H9 (cell line): ENCODE results near the gene DNAJC6. TPM values are rescaled to one million over a fixed set of nuclear protein-coding genes. Genes with fewer than 3 reads are reported as not detected.

Source experiments
- DNase-seq: peaks from one replicate; pipeline ENCODE4 v3.0.0-alpha.2; 2017
- H2AFZ ChIP-seq: one replicate; pipeline ENCODE4 v1.6.1; 2013; ENCODE audit warnings: mild to moderate bottlenecking, low read length, control low read depth, moderate library complexity
- H2AK5ac ChIP-seq: 2 replicates; pipeline ENCODE4 v1.6.1; 2013; ENCODE audit warnings: low read length, control low read depth, mixed read lengths; ENCODE audit not compliant: insufficient read length
- H2BK120ac ChIP-seq: one replicate; pipeline ENCODE4 v1.6.1; 2013; ENCODE audit warnings: low read depth, mild to moderate bottlenecking, low read length, control low read depth, inconsistent platforms; ENCODE audit not compliant: poor library complexity, severe bottlenecking
- H2BK12ac ChIP-seq: 2 replicates; pipeline ENCODE4 v1.6.1; 2013; ENCODE audit warnings: low read length, control low read depth, mixed read lengths, low read depth; ENCODE audit not compliant: insufficient read length
- H2BK15ac ChIP-seq: 2 replicates; pipeline ENCODE4 v1.6.1; 2013; ENCODE audit warnings: low read depth, low read length, control low read depth
- H2BK20ac ChIP-seq: one replicate; pipeline ENCODE4 v1.6.1; 2013; ENCODE audit warnings: low read depth, mild to moderate bottlenecking, low read length, control low read depth, inconsistent platforms; ENCODE audit not compliant: poor library complexity, severe bottlenecking
- H2BK5ac ChIP-seq: 2 replicates; pipeline ENCODE4 v1.6.1; 2013; ENCODE audit warnings: low read length, control low read depth, mixed read lengths; ENCODE audit not compliant: insufficient read length
- H3K14ac ChIP-seq: 2 replicates; pipeline ENCODE4 v1.6.1; 2013; ENCODE audit warnings: low read length, control low read depth; ENCODE audit not compliant: insufficient read depth
- H3K18ac ChIP-seq: 2 replicates; pipeline ENCODE4 v1.6.1; 2013; ENCODE audit warnings: low read depth, mild to moderate bottlenecking, mixed read lengths, low read length, control low read depth; ENCODE audit not compliant: insufficient read length
- H3K23ac ChIP-seq: 2 replicates; pipeline ENCODE4 v1.6.1; 2013; ENCODE audit warnings: low read length, control low read depth, mixed read lengths, low read depth; ENCODE audit not compliant: insufficient read length
- H3K23me2 ChIP-seq: 2 replicates; pipeline ENCODE4 v1.6.1; 2013; ENCODE audit warnings: low read depth, mild to moderate bottlenecking, mixed read lengths, low read length, control low read depth; ENCODE audit not compliant: insufficient read length, poor library complexity, severe bottlenecking
- H3K27ac ChIP-seq: 2 replicates; pipeline ENCODE4 v1.5.1; 2013; ENCODE audit warnings: low read length, control low read depth, mixed read lengths, low read depth; ENCODE audit not compliant: insufficient read length
- H3K27me3 ChIP-seq: 2 replicates; pipeline ENCODE4 v1.6.1; 2013; ENCODE audit warnings: low read length, control low read depth, inconsistent platforms; ENCODE audit not compliant: insufficient read depth
- H3K4ac ChIP-seq: 2 replicates; pipeline ENCODE4 v1.6.1; 2013; ENCODE audit warnings: low read depth, mild to moderate bottlenecking, control low read depth, inconsistent platforms, low read length, moderate library complexity
- H3K4me1 ChIP-seq: 2 replicates; pipeline ENCODE4 v1.6.1; 2013; ENCODE audit warnings: low read length, control low read depth, inconsistent platforms; ENCODE audit not compliant: insufficient read depth
- H3K4me2 ChIP-seq: 2 replicates; pipeline ENCODE4 v1.6.1; 2013; ENCODE audit warnings: low read length, control low read depth, mixed read lengths; ENCODE audit not compliant: insufficient read length, insufficient read depth
- H3K56ac ChIP-seq: 2 replicates; pipeline ENCODE4 v1.6.1; 2013; ENCODE audit warnings: low read depth, mild to moderate bottlenecking, mixed read lengths, low read length, control low read depth; ENCODE audit not compliant: insufficient read length
- H3K79me1 ChIP-seq: 2 replicates; pipeline ENCODE4 v1.6.1; 2013; ENCODE audit warnings: low read depth, mild to moderate bottlenecking, moderate library complexity, low read length, control low read depth, inconsistent platforms; ENCODE audit not compliant: insufficient read depth, poor library complexity, severe bottlenecking
- H3K79me2 ChIP-seq: 2 replicates; pipeline ENCODE4 v1.6.1; 2013; ENCODE audit warnings: low read length, control low read depth, inconsistent platforms; ENCODE audit not compliant: insufficient read depth
- H3K9ac ChIP-seq: 2 replicates; pipeline ENCODE4 v1.6.1; 2013; ENCODE audit warnings: low read length, control low read depth, mixed read lengths; ENCODE audit not compliant: insufficient read length; ENCODE audit errors: extremely low read depth
- H3K9me3 ChIP-seq: one replicate; pipeline ENCODE4 v1.6.1; 2013; ENCODE audit warnings: low read depth, low read length, inconsistent platforms; ENCODE audit not compliant: control insufficient read depth
- H3T11ph ChIP-seq: one replicate; pipeline ENCODE4 v1.6.1; 2013; ENCODE audit warnings: mild to moderate bottlenecking, low read length, control low read depth, inconsistent platforms
- H4K20me1 ChIP-seq: one replicate; pipeline ENCODE4 v1.6.1; 2013; ENCODE audit not compliant: control insufficient read depth, insufficient read length, insufficient read depth
- H4K5ac ChIP-seq: 2 replicates; pipeline ENCODE4 v1.6.1; 2013; ENCODE audit warnings: low read depth, mild to moderate bottlenecking, mixed read lengths, low read length, control low read depth; ENCODE audit not compliant: insufficient read length
- H4K8ac ChIP-seq: replicated peaks from 2 replicates; pipeline ENCODE4 v1.6.1; 2013; ENCODE audit warnings: low read length, control low read depth, mixed read lengths, low read depth; ENCODE audit not compliant: insufficient read length
- H4K91ac ChIP-seq: 2 replicates; pipeline ENCODE4 v1.6.1; 2013; ENCODE audit warnings: low read depth, mild to moderate bottlenecking, moderate library complexity, mixed read lengths, low read length, control low read depth; ENCODE audit not compliant: insufficient read length
- H3K27ac Mint-ChIP-seq, 3 experiments: 2 replicates in 2 of 3; 3 replicates in 1 of 3; pipeline ENCODE4 v1.8.0; 2020 to 2021; ENCODE audit warnings: mixed read lengths in 3 of 3, mild to moderate bottlenecking in 1 of 3, moderate library complexity in 1 of 3
- H3K27me3 Mint-ChIP-seq: 2 replicates; pipeline ENCODE4 v1.8.0; 2021; ENCODE audit warnings: low read depth, mild to moderate bottlenecking, moderate library complexity, mixed read lengths
- H3K36me3 Mint-ChIP-seq, 3 experiments: 2 replicates in 2 of 3; 3 replicates in 1 of 3; pipeline ENCODE4 v1.8.0; 2020 to 2021; ENCODE audit warnings: low read depth in 3 of 3, mixed read lengths in 3 of 3; ENCODE audit not compliant: insufficient read depth in 1 of 3
- H3K4me1 Mint-ChIP-seq, 2 experiments: 2 replicates each; pipeline ENCODE4 v1.8.0; 2020; ENCODE audit warnings: mixed read lengths in 2 of 2
- H3K4me3 Mint-ChIP-seq, 2 experiments: 2 replicates in 1 of 2; 3 replicates in 1 of 2; pipeline ENCODE4 v1.8.0; 2020 to 2021; ENCODE audit warnings: mild to moderate bottlenecking in 2 of 2, mixed read lengths in 2 of 2, moderate library complexity in 1 of 2
- H3K9me3 Mint-ChIP-seq, 2 experiments: 2 replicates in 1 of 2; 3 replicates in 1 of 2; pipeline ENCODE4 v1.8.0; 2020; ENCODE audit warnings: mild to moderate bottlenecking in 2 of 2, mixed read lengths in 2 of 2, moderate library complexity in 1 of 2
- CTCF ChIP-seq: fragments of 200-600 bp; sonication (generic); conservative IDR thresholded peaks from 3 replicates; pipeline ENCODE4 v1.8.0; 2021; ENCODE audit warnings: antibody characterized with exemption, mild to moderate bottlenecking
- WGBS: extraction: QIAGEN DNeasy Blood & Tissue Kit; methylation state at CpG from one replicate; pipeline ENCODE4 v1.1.7; 2013; ENCODE audit warnings: missing lambda C conversion rate, low lambda C conversion rate, mixed read lengths; ENCODE audit not compliant: insufficient read length; ENCODE audit errors: extremely low coverage; 5-methylcytosine and 5-hydroxymethylcytosine counted together
- total RNA-seq: library from RNA; stranded (reverse); gene quantifications from 2 replicates; pipeline ENCODE4 v1.2.1, GENCODE V29; 2021

The DNAJC6 gene
- total RNA-seq, 1 experiment from 2014 or later = 2.2 TPM

- no peak overlapping the region for H2BK5ac ChIP-seq
- no peaks in the 10 kb centered on the region for H3K23me2 ChIP-seq
- H3K4me3 Mint-ChIP-seq = no peak overlapping the region
- peak overlapping the region in 2 of 3 experiments; percentile 34 to 55; a peak in 2 of 7 replicates for H3K27ac Mint-ChIP-seq
- no peak overlapping the region for H3K9ac ChIP-seq
- no peak overlapping the region for H3K14ac ChIP-seq
- no peak overlapping the region for H4K5ac ChIP-seq
- H3K27me3 Mint-ChIP-seq = no peaks in the 10 kb centered on the region
- no peaks in the 10 kb centered on the region for H3K9me3 ChIP-seq
- no peak overlapping the region for H2BK120ac ChIP-seq
- H3T11ph ChIP-seq = no peak overlapping the region
- TF ChIP-seq CTCF = no peak
- H3K79me2 ChIP-seq = no peaks in the 10 kb centered on the region
- H4K91ac ChIP-seq = no peak overlapping the region
- H4K8ac ChIP-seq = no peak overlapping the region
- no peak overlapping the region for H2BK12ac ChIP-seq
- H3K4me1 Mint-ChIP-seq = peaks cover 5 to 9% of the 10 kb centered on the region in 2 experiments; a peak in 3 of 4 replicates
- no peaks in the 10 kb centered on the region for H3K4me1 ChIP-seq
- DNase-seq = no peak
- no peak overlapping the region for H3K4me2 ChIP-seq
- no peaks in the 10 kb centered on the region for H3K9me3 Mint-ChIP-seq
- WGBS = no CpG with 5 or more reads among the region's 3 CpGs
- no peak overlapping the region for H3K56ac ChIP-seq
- H2AK5ac ChIP-seq = no peak overlapping the region
- H3K18ac ChIP-seq = no peak overlapping the region
- no peak overlapping the region for H3K23ac ChIP-seq
- H2AFZ ChIP-seq = no peak overlapping the region
- no peak overlapping the region for H2BK20ac ChIP-seq
- no peaks in the 10 kb centered on the region for H3K27me3 ChIP-seq
- no peak overlapping the region for H2BK15ac ChIP-seq
- no peaks in the 10 kb centered on the region for H3K79me1 ChIP-seq
- H3K4ac ChIP-seq = no peak overlapping the region
- H3K36me3 Mint-ChIP-seq = no peaks in the 10 kb centered on the region
- H4K20me1 ChIP-seq = no peaks in the 10 kb centered on the region
- H3K27ac ChIP-seq = no peak overlapping the region
Measured at GRCh38 chr1:65319141-65319540, 9.8 kb downstream of the DNAJC6 start.
